Transverse colon (tissue), 4 donors: ENCODE data around the gene SLC40A1. TPM values are rescaled to one million over a fixed set of nuclear protein-coding genes. Genes with fewer than 3 reads are reported as not detected.

Experiments used
- DNase-seq: peaks from one replicate; pipeline ENCODE4 v3.0.0-alpha.2; 2019
- H3K27ac ChIP-seq, 4 donors: fragments of 200-600 bp; sonication (generic); 2 replicates each; pipeline ENCODE4 v1.5.1; 2016 to 2018; ENCODE audit warnings: inconsistent platforms in 4 of 4
- H3K27me3 ChIP-seq: fragments of 200-600 bp; sonication (generic); 2 replicates; pipeline ENCODE4 v1.5.1; 2017; ENCODE audit warnings: inconsistent platforms
- H3K36me3 ChIP-seq, 4 donors: fragments of 200-600 bp; sonication (generic); 2 replicates each; pipeline ENCODE4 v1.5.1; 2017 to 2019; ENCODE audit warnings: inconsistent platforms in 4 of 4
- H3K4me1 ChIP-seq, 4 donors: fragments of 200-600 bp; sonication (generic); 2 replicates each; pipeline ENCODE4 v1.5.1; 2017 to 2020; ENCODE audit warnings: inconsistent platforms in 4 of 4
- H3K4me3 ChIP-seq, 4 donors: fragments of 200-600 bp; sonication (generic); 1 replicate in 1 of 4; 2 replicates in 3 of 4; pipeline versions ENCODE4 v1.5.1 to v1.6.1; 2017 to 2019; ENCODE audit warnings: inconsistent platforms in 4 of 4
- H3K9me3 ChIP-seq, 2 donors: fragments of 200-600 bp; sonication (generic); 2 replicates each; pipeline ENCODE4 v1.5.1; 2017 to 2019; ENCODE audit warnings: inconsistent platforms in 2 of 2
- EP300 ChIP-seq: sonication (generic); formaldehyde crosslinking; IDR thresholded peaks from one replicate; pipeline ENCODE4 v1.6.1; 2017; ENCODE audit warnings: antibody characterized with exemption, low read depth
- POLR2A ChIP-seq: fragments of 450-650 bp; IDR thresholded peaks from one replicate; pipeline ENCODE4 v1.6.1; 2016; ENCODE audit warnings: antibody characterized with exemption, mild to moderate bottlenecking, moderate library complexity
- POLR2AphosphoS5 ChIP-seq, 3 donors: sonication (generic); formaldehyde crosslinking; IDR thresholded peaks; one replicate each; pipeline ENCODE4 v1.6.1; 2016; ENCODE audit warnings: antibody characterized with exemption in 3 of 3
- WGBS, 2 donors: methylation state at CpG; one replicate each; pipeline ENCODE4 v1.1.5; 2018; ENCODE audit warnings: low coverage in 1 of 2; 5-methylcytosine and 5-hydroxymethylcytosine counted together
- in situ Hi-C, 4 donors: fragments of 200-750 bp; cut with MboI; loops; one replicate each; pipeline versions ENCODE4 v1.15.0 to v1.15.1; 2017; ENCODE audit warnings: low sequenced_read_pairs in 3 of 4, low pct_ligation_motif_present in 1 of 4, low pct_unique_long_range_greater_than_20kb in 1 of 4
- intact Hi-C: fragments of 100-400 bp; cut with DNase I; formaldehyde crosslinking; loops from one replicate; pipeline ENCODE4 v1.15.1; 2023; ENCODE audit warnings: low total_unique reads
- total RNA-seq, 4 donors: library from RNA; depleted of rRNA; stranded (reverse); fragments of >200 nt; gene quantifications; one replicate each; pipeline ENCODE4 v1.1.0, GENCODE V29; 2016
- TF ChIP-seq, protein P1 (sequence below), 5 experiments: fragments of 200-600 bp in 3 of 5; fragments of 450-650 bp in 2 of 5; sonication (generic) in 3 of 5; IDR thresholded peaks; 1 replicate in 2 of 5; 2 replicates in 3 of 5; pipeline ENCODE4 v1.5.1; 2016 to 2017; ENCODE audit warnings: antibody characterized with exemption in 5 of 5, inconsistent platforms in 3 of 5, mild to moderate bottlenecking in 2 of 5, moderate library complexity in 1 of 5

SLC40A1 gene
- total RNA-seq, 4 donors from 2014 or later, result 26.3 to 345 (median 186) TPM

DNA sequence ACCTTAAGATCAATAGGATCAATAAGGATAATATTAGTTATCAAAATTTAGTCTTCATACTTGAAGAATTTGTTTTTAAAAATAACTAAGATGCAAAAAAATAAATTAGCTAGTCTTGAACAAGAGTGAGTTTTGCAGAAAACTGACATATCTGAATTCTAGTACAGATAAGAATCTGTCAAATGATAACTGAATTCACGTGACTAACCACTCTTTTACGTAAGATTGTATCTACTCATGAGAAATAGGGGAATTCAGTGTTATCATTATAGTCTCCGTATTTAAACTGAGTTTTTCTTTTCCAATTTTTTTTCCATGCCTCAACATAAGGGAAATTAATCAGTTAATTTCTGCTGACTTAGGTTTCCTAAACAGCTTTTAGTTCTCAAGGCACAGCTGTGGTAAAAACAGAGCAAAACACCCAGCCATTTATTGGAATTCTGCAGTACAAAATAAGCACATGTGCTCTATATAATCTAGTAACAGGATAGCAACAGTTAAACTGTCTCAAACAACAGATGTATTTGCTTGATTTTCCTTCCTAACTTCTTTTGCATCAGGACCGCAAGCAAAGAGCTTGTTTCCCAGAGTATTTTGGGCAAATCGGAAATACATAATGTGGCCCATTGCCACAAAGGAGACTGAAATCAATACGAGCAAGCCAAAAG lies 19.1 kb downstream of the SLC40A1 start:
- Histone ChIP-seq H3K4me1 (peaks cover 3 to 58% (median 17%) of the 10 kb centered on the region in 4 donors), H3K27me3 (no peaks in the 10 kb centered on the region), H3K27ac (peak overlapping the region; percentile 6 to 42 (median 17)), H3K9me3 (no peaks in the 10 kb centered on the region), H3K4me3 (no peak overlapping the region), H3K36me3 (peaks cover 0 to 20% (median 6%) of the 10 kb centered on the region in 4 donors)
- in situ Hi-C loops, result no loop called here
- 66 to 67% methylated on average over 6 of the region's 6 CpGs for WGBS, 2 donors
- intact Hi-C loops, result no loop called here
- TF ChIP-seq EP300 (no peak), POLR2AphosphoS5 (IDR thresholded peaks at IDR 0.05) (no peak), POLR2A (no peak)
- TF ChIP-seq, protein P1, sequence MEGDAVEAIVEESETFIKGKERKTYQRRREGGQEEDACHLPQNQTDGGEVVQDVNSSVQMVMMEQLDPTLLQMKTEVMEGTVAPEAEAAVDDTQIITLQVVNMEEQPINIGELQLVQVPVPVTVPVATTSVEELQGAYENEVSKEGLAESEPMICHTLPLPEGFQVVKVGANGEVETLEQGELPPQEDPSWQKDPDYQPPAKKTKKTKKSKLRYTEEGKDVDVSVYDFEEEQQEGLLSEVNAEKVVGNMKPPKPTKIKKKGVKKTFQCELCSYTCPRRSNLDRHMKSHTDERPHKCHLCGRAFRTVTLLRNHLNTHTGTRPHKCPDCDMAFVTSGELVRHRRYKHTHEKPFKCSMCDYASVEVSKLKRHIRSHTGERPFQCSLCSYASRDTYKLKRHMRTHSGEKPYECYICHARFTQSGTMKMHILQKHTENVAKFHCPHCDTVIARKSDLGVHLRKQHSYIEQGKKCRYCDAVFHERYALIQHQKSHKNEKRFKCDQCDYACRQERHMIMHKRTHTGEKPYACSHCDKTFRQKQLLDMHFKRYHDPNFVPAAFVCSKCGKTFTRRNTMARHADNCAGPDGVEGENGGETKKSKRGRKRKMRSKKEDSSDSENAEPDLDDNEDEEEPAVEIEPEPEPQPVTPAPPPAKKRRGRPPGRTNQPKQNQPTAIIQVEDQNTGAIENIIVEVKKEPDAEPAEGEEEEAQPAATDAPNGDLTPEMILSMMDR (IDR thresholded peaks at IDR 0.05), result no peak
- no peak for DNase-seq

DNA sequence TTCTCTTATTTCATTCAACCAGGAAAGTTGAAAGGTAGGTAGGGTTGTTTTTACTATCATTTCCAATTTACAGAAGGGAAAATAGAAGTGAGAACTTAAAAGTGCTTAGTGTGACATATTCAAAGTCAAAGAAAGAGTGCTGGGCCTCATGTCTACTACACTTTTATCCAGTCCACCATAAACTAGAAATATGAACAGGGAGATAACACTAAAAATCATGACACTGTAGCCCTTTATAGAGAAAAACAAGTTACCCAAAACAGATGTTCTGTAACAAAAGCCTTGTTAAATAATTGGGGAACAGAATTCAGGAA lies 20.4 kb downstream of the SLC40A1 start:
- Histone ChIP-seq H3K27me3 (no peaks in the 10 kb centered on the region), H3K27ac (peak overlapping the region in 3 of 4 donors; percentile 16 to 60 (median 35)), H3K4me3 (no peak overlapping the region), H3K4me1 (peaks cover 3 to 71% (median 25%) of the 10 kb centered on the region in 4 donors), H3K36me3 (peaks cover 0 to 17% (median 6%) of the 10 kb centered on the region in 4 donors), H3K9me3 (no peaks in the 10 kb centered on the region)
- in situ Hi-C loops (no loop called here), intact Hi-C loops (no loop called here)
- TF ChIP-seq, protein P1 (IDR thresholded peaks at IDR 0.05), result no peak
- TF ChIP-seq EP300, result no peak
- DNase-seq, result no peak

DNA sequence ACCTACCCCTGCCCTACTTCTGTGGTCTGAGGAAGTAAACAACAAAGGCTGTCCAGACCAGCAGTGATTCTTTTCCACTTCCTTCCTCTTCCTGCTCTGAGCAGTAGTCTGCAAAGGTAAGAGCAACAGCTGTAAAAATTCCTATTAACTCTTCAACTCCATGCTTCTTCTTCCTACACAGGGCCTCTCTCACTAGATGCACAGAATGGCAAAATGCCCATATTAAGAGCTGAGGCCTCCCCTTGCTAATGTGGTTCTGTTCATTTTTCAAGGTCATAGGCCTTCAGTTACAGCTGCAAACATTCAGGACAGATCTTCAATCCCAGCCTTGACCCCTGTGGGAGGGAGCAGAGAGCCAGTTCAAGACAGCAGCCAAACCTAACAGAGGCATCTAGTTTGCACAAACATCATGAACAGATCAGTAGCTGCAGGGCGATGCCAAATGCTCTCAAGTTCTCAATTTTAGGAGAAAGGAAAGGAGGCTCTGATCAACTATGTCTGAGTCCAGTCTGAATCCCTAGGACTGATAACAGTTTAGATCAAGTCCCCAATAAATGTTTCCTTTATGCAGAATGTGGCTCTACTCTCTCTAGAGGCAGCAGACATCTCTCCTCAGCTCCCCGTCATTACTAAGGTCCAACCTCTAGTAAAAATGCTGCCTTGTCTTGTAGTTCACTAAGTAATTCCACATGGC lies 20.9 kb downstream of the SLC40A1 start:
- WGBS, 2 donors, result 69 to 76% methylated on average over 2 of the region's 2 CpGs
- H3K36me3 ChIP-seq, result peaks cover 0 to 12% (median 4%) of the 10 kb centered on the region in 4 donors
- H3K4me1 ChIP-seq, result peaks cover 3 to 73% (median 26%) of the 10 kb centered on the region in 4 donors
- H3K9me3 ChIP-seq, result no peaks in the 10 kb centered on the region
- in situ Hi-C loops, result no loop called here
- TF ChIP-seq EP300 (no peak), POLR2A (no peak), POLR2AphosphoS5 (IDR thresholded peaks at IDR 0.05) (no peak)
- TF ChIP-seq, protein P1 (IDR thresholded peaks at IDR 0.05), result no peak
- no peak for DNase-seq
- H3K4me3 ChIP-seq, result no peak overlapping the region
- intact Hi-C loops, result no loop called here
- no peaks in the 10 kb centered on the region for H3K27me3 ChIP-seq
- H3K27ac ChIP-seq, result peak overlapping the region in 3 of 4 donors; percentile 16 to 60 (median 35)

DNA sequence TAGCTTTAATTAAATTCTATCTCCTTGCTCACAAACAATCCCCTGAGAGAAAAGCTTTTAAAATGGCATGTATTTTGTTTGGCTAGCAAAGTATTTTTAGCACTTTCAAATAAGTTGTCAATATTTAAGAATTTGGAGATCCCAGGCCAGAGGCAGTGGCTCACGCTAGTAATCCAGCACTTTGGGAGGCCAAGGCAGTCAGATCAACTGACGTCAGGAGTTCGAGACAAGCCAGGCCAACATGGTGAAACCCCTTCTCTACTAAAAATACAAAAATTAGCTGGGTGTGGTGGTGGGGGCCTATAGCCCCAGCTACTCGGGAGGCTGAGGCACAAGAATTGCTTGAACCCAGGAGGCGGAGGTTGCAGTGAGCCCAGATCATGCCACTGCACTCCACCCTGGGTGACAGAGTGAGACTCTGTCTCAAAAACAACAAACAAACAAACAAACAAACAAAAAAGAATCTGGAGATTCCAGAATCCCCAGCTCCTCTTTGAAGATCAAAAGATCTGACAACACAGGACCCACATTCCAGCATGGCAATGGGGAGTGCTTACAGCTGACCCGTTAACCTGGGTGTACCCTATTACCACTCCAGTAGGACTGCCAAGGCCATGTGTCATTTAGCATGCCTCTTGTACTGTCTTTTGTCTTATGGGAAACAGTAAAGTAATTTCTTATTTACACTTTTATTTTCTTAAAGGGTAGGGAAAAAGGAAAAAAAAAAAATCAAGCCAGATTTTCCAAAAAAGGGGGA lies 21.9 kb downstream of the SLC40A1 start:
- H3K4me1 ChIP-seq, result peaks cover 6 to 76% (median 26%) of the 10 kb centered on the region in 4 donors
- intact Hi-C loops, result no loop called here
- TF ChIP-seq, protein P1 (IDR thresholded peaks at IDR 0.05), result no peak
- TF ChIP-seq EP300 (no peak), POLR2AphosphoS5 (IDR thresholded peaks at IDR 0.05) (no peak), POLR2A (no peak)
- 82 to 88% methylated on average over 4 to 6 of the region's 6 CpGs for WGBS, 2 donors
- no peaks in the 10 kb centered on the region for H3K27me3 ChIP-seq
- H3K4me3 ChIP-seq, result no peak overlapping the region
- H3K27ac ChIP-seq, result peak overlapping the region in 2 of 4 donors; percentile 16 to 60
- in situ Hi-C loops, result no loop called here
- DNase-seq, result no peak
- peaks cover 0 to 4% (median 2%) of the 10 kb centered on the region in 4 donors for H3K36me3 ChIP-seq
- no peaks in the 10 kb centered on the region for H3K9me3 ChIP-seq
